ENCODE data around the gene SLC25A39.

- TF ChIP-seq CTCF (IDR thresholded peaks at IDR 0.05) (no peak), POLR2A (IDR thresholded peaks at IDR 0.05) (no peak)
Observed at GRCh38 chr17:44281570-44281969, 43.1 kb downstream of the SLC25A39 start.

Data from heart left ventricle (tissue), 13 donors.